H9 (cell line): ENCODE measurements around the gene CTNNA3. TPM values are rescaled to one million over a fixed set of nuclear protein-coding genes. Genes with fewer than 3 reads are reported as not detected.

ENCODE experiments used
- DNase-seq: peaks from one replicate; pipeline ENCODE4 v3.0.0-alpha.2; 2017
- H2AFZ ChIP-seq: one replicate; pipeline ENCODE4 v1.6.1; 2013; ENCODE audit warnings: mild to moderate bottlenecking, low read length, control low read depth, moderate library complexity
- H2AK5ac ChIP-seq: 2 replicates; pipeline ENCODE4 v1.6.1; 2013; ENCODE audit warnings: low read length, control low read depth, mixed read lengths; ENCODE audit not compliant: insufficient read length
- H2BK120ac ChIP-seq: one replicate; pipeline ENCODE4 v1.6.1; 2013; ENCODE audit warnings: low read depth, mild to moderate bottlenecking, low read length, control low read depth, inconsistent platforms; ENCODE audit not compliant: poor library complexity, severe bottlenecking
- H2BK12ac ChIP-seq: 2 replicates; pipeline ENCODE4 v1.6.1; 2013; ENCODE audit warnings: low read length, control low read depth, mixed read lengths, low read depth; ENCODE audit not compliant: insufficient read length
- H2BK15ac ChIP-seq: 2 replicates; pipeline ENCODE4 v1.6.1; 2013; ENCODE audit warnings: low read depth, low read length, control low read depth
- H2BK20ac ChIP-seq: one replicate; pipeline ENCODE4 v1.6.1; 2013; ENCODE audit warnings: low read depth, mild to moderate bottlenecking, low read length, control low read depth, inconsistent platforms; ENCODE audit not compliant: poor library complexity, severe bottlenecking
- H2BK5ac ChIP-seq: 2 replicates; pipeline ENCODE4 v1.6.1; 2013; ENCODE audit warnings: low read length, control low read depth, mixed read lengths; ENCODE audit not compliant: insufficient read length
- H3K14ac ChIP-seq: 2 replicates; pipeline ENCODE4 v1.6.1; 2013; ENCODE audit warnings: low read length, control low read depth; ENCODE audit not compliant: insufficient read depth
- H3K18ac ChIP-seq: 2 replicates; pipeline ENCODE4 v1.6.1; 2013; ENCODE audit warnings: low read depth, mild to moderate bottlenecking, mixed read lengths, low read length, control low read depth; ENCODE audit not compliant: insufficient read length
- H3K23ac ChIP-seq: 2 replicates; pipeline ENCODE4 v1.6.1; 2013; ENCODE audit warnings: low read length, control low read depth, mixed read lengths, low read depth; ENCODE audit not compliant: insufficient read length
- H3K23me2 ChIP-seq: 2 replicates; pipeline ENCODE4 v1.6.1; 2013; ENCODE audit warnings: low read depth, mild to moderate bottlenecking, mixed read lengths, low read length, control low read depth; ENCODE audit not compliant: insufficient read length, poor library complexity, severe bottlenecking
- H3K27ac ChIP-seq: 2 replicates; pipeline ENCODE4 v1.5.1; 2013; ENCODE audit warnings: low read length, control low read depth, mixed read lengths, low read depth; ENCODE audit not compliant: insufficient read length
- H3K27me3 ChIP-seq: 2 replicates; pipeline ENCODE4 v1.6.1; 2013; ENCODE audit warnings: low read length, control low read depth, inconsistent platforms; ENCODE audit not compliant: insufficient read depth
- H3K4ac ChIP-seq: 2 replicates; pipeline ENCODE4 v1.6.1; 2013; ENCODE audit warnings: low read depth, mild to moderate bottlenecking, control low read depth, inconsistent platforms, low read length, moderate library complexity
- H3K4me1 ChIP-seq: 2 replicates; pipeline ENCODE4 v1.6.1; 2013; ENCODE audit warnings: low read length, control low read depth, inconsistent platforms; ENCODE audit not compliant: insufficient read depth
- H3K4me2 ChIP-seq: 2 replicates; pipeline ENCODE4 v1.6.1; 2013; ENCODE audit warnings: low read length, control low read depth, mixed read lengths; ENCODE audit not compliant: insufficient read length, insufficient read depth
- H3K56ac ChIP-seq: 2 replicates; pipeline ENCODE4 v1.6.1; 2013; ENCODE audit warnings: low read depth, mild to moderate bottlenecking, mixed read lengths, low read length, control low read depth; ENCODE audit not compliant: insufficient read length
- H3K79me1 ChIP-seq: 2 replicates; pipeline ENCODE4 v1.6.1; 2013; ENCODE audit warnings: low read depth, mild to moderate bottlenecking, moderate library complexity, low read length, control low read depth, inconsistent platforms; ENCODE audit not compliant: insufficient read depth, poor library complexity, severe bottlenecking
- H3K79me2 ChIP-seq: 2 replicates; pipeline ENCODE4 v1.6.1; 2013; ENCODE audit warnings: low read length, control low read depth, inconsistent platforms; ENCODE audit not compliant: insufficient read depth
- H3K9ac ChIP-seq: 2 replicates; pipeline ENCODE4 v1.6.1; 2013; ENCODE audit warnings: low read length, control low read depth, mixed read lengths; ENCODE audit not compliant: insufficient read length; ENCODE audit errors: extremely low read depth
- H3K9me3 ChIP-seq: one replicate; pipeline ENCODE4 v1.6.1; 2013; ENCODE audit warnings: low read depth, low read length, inconsistent platforms; ENCODE audit not compliant: control insufficient read depth
- H3T11ph ChIP-seq: one replicate; pipeline ENCODE4 v1.6.1; 2013; ENCODE audit warnings: mild to moderate bottlenecking, low read length, control low read depth, inconsistent platforms
- H4K20me1 ChIP-seq: one replicate; pipeline ENCODE4 v1.6.1; 2013; ENCODE audit not compliant: control insufficient read depth, insufficient read length, insufficient read depth
- H4K5ac ChIP-seq: 2 replicates; pipeline ENCODE4 v1.6.1; 2013; ENCODE audit warnings: low read depth, mild to moderate bottlenecking, mixed read lengths, low read length, control low read depth; ENCODE audit not compliant: insufficient read length
- H4K8ac ChIP-seq: replicated peaks from 2 replicates; pipeline ENCODE4 v1.6.1; 2013; ENCODE audit warnings: low read length, control low read depth, mixed read lengths, low read depth; ENCODE audit not compliant: insufficient read length
- H4K91ac ChIP-seq: 2 replicates; pipeline ENCODE4 v1.6.1; 2013; ENCODE audit warnings: low read depth, mild to moderate bottlenecking, moderate library complexity, mixed read lengths, low read length, control low read depth; ENCODE audit not compliant: insufficient read length
- H3K27ac Mint-ChIP-seq, 3 experiments: 2 replicates in 2 of 3; 3 replicates in 1 of 3; pipeline ENCODE4 v1.8.0; 2020 to 2021; ENCODE audit warnings: mixed read lengths in 3 of 3, mild to moderate bottlenecking in 1 of 3, moderate library complexity in 1 of 3
- H3K27me3 Mint-ChIP-seq: 2 replicates; pipeline ENCODE4 v1.8.0; 2021; ENCODE audit warnings: low read depth, mild to moderate bottlenecking, moderate library complexity, mixed read lengths
- H3K36me3 Mint-ChIP-seq, 3 experiments: 2 replicates in 2 of 3; 3 replicates in 1 of 3; pipeline ENCODE4 v1.8.0; 2020 to 2021; ENCODE audit warnings: low read depth in 3 of 3, mixed read lengths in 3 of 3; ENCODE audit not compliant: insufficient read depth in 1 of 3
- H3K4me1 Mint-ChIP-seq, 2 experiments: 2 replicates each; pipeline ENCODE4 v1.8.0; 2020; ENCODE audit warnings: mixed read lengths in 2 of 2
- H3K4me3 Mint-ChIP-seq, 2 experiments: 2 replicates in 1 of 2; 3 replicates in 1 of 2; pipeline ENCODE4 v1.8.0; 2020 to 2021; ENCODE audit warnings: mild to moderate bottlenecking in 2 of 2, mixed read lengths in 2 of 2, moderate library complexity in 1 of 2
- H3K9me3 Mint-ChIP-seq, 2 experiments: 2 replicates in 1 of 2; 3 replicates in 1 of 2; pipeline ENCODE4 v1.8.0; 2020; ENCODE audit warnings: mild to moderate bottlenecking in 2 of 2, mixed read lengths in 2 of 2, moderate library complexity in 1 of 2
- CTCF ChIP-seq: fragments of 200-600 bp; sonication (generic); conservative IDR thresholded peaks from 3 replicates; pipeline ENCODE4 v1.8.0; 2021; ENCODE audit warnings: antibody characterized with exemption, mild to moderate bottlenecking
- WGBS: extraction: QIAGEN DNeasy Blood & Tissue Kit; methylation state at CpG from one replicate; pipeline ENCODE4 v1.1.7; 2013; ENCODE audit warnings: missing lambda C conversion rate, low lambda C conversion rate, mixed read lengths; ENCODE audit not compliant: insufficient read length; ENCODE audit errors: extremely low coverage; 5-methylcytosine and 5-hydroxymethylcytosine counted together
- total RNA-seq: library from RNA; stranded (reverse); gene quantifications from 2 replicates; pipeline ENCODE4 v1.2.1, GENCODE V29; 2021

Gene CTNNA3
- total RNA-seq, 1 experiment from 2014 or later: 3.3 TPM

DNA sequence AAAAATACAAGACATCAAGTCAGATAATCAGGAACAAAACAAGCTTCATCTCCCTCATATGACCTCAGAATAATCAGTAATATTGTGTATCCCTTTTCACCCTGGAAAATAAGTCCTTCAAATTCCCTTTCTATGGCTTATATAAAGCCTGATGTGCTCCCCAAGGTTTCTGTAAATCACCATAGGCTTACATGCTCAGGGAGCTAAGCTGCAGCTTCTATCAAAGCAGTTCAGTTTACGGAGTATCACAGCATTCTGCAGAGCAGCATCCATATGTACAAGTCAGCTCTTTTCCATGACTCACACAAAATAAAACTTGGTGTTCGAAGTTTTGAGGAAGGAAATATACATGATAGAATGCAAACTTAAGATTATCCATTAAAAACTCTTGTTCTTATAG lies 544.5 kb downstream of the CTNNA3 start:
- TF ChIP-seq CTCF: no peak

More for the DNA sequence above, 544.5 kb downstream of the CTNNA3 start:
- Histone ChIP-seq H3K4me1 (no peaks in the 10 kb centered on the region), H2BK15ac (no peak overlapping the region), H3K79me1 (no peaks in the 10 kb centered on the region), H2BK120ac (no peak overlapping the region), H4K91ac (no peak overlapping the region), H2BK5ac (no peak overlapping the region), H3K18ac (no peak overlapping the region), H4K5ac (no peak overlapping the region), H3K23ac (no peak overlapping the region), H3K79me2 (no peaks in the 10 kb centered on the region), H4K8ac (no peak overlapping the region), H3T11ph (no peak overlapping the region), H3K9me3 (no peaks in the 10 kb centered on the region), H3K4ac (no peak overlapping the region), H3K9ac (no peak overlapping the region), H3K4me2 (no peak overlapping the region), H3K27me3 (no peaks in the 10 kb centered on the region), H3K27ac (no peak overlapping the region), H2AFZ (no peak overlapping the region), H2BK20ac (no peak overlapping the region), H3K14ac (no peak overlapping the region), H3K56ac (no peak overlapping the region), H2BK12ac (no peak overlapping the region), H2AK5ac (no peak overlapping the region), H3K23me2 (no peaks in the 10 kb centered on the region), H4K20me1 (no peaks in the 10 kb centered on the region)
- WGBS: no CpG with 5 or more reads among the region's 2 CpGs
- Mint-ChIP-seq H3K4me1 (peaks cover 15 to 17% of the 10 kb centered on the region in 2 experiments), H3K4me3 (no peak overlapping the region), H3K27ac (peak overlapping the region in 2 of 3 experiments; percentile 41 to 62; a peak in 1 of 7 replicates), H3K36me3 (no peaks in the 10 kb centered on the region), H3K27me3 (no peaks in the 10 kb centered on the region), H3K9me3 (no peaks in the 10 kb centered on the region)
- no peak for DNase-seq
